ENCODE results near the gene GIMAP6. TPM values are rescaled to one million over a fixed set of nuclear protein-coding genes. Genes with fewer than 3 reads are reported as not detected.

The GIMAP6 gene
- total RNA-seq, 1 experiment from 2014 or later = 0.13 TPM

DNA sequence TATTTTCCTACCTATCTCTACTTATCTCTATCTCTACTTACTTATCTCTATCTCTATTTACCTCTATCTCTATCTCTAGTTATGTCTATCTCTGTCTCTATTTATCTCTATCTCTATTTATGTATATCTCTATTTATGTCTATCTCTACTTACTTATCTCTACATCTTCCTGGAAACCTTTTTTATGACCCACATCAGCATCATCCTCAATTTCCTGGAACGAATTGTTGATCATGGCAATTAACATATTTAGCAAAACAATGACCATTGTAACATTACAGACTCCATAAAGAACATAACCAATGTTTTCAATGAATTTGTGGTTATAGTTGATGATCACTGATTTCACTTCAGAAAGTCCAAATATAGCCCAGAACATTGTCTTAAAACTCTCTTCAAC is 18.3 kb downstream of the GIMAP6 start:
- no peak for DNase-seq (ENCODE audit: low spot score)
- Mint-ChIP-seq H3K27me3 (ENCODE audit: low read depth) (peaks cover 22% of the 10 kb centered on the region), H3K27ac (no peak overlapping the region), H3K4me3 (no peak overlapping the region), H3K9me3 (peaks cover 27% of the 10 kb centered on the region), H3K4me1 (0 out of 2 replicates have a peak, but pooled peaks cover 3% of the 10 kb centered on the region), H3K36me3 (no peaks in the 10 kb centered on the region)
- ChIA-PET CTCF (no interaction called here), POLR2A (no interaction called here)
- no peak for ATAC-seq
- TF ChIP-seq NFE2L1 (CRISPR knock-in tag; IDR thresholded peaks at IDR 0.05) (no peak), FOXK1 (CRISPR knock-in tag; IDR thresholded peaks at IDR 0.05) (no peak)

DNA sequence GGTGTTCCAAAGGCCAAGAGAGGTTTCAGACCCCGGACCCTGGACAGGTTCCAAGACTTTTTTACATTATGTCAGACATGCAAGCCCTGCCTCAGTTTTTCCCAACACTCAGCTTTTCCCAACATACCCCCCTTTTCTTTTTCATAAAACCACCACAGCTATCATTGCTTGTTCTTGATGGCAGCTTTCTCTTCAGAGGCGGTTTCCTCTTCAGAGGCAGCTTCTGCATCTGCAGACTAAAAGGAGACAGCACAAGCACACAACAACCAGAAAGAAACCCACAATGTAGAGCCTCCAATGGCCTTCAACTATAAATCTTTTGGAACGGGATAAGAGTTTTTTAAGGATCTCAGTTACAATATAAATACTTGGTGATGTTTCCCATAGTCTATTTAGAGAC is 19.3 kb downstream of the GIMAP6 start:
- POLR2A ChIA-PET = no interaction called here
- H3K27me3 Mint-ChIP-seq (ENCODE audit: low read depth) = peaks cover 32% of the 10 kb centered on the region
- H3K27ac Mint-ChIP-seq = no peak overlapping the region
- ATAC-seq (no peak), DNase-seq (ENCODE audit: low spot score) (no peak)
- 0 out of 2 replicates have a peak, but pooled peaks cover 3% of the 10 kb centered on the region for H3K4me1 Mint-ChIP-seq
- no peaks in the 10 kb centered on the region for H3K36me3 Mint-ChIP-seq
- no peak for TF ChIP-seq TEAD4 (CRISPR knock-in tag; IDR thresholded peaks at IDR 0.05)
- TF ChIP-seq ZNF671 (CRISPR knock-in tag; IDR thresholded peaks at IDR 0.05) = no peak
- TF ChIP-seq, protein P1, sequence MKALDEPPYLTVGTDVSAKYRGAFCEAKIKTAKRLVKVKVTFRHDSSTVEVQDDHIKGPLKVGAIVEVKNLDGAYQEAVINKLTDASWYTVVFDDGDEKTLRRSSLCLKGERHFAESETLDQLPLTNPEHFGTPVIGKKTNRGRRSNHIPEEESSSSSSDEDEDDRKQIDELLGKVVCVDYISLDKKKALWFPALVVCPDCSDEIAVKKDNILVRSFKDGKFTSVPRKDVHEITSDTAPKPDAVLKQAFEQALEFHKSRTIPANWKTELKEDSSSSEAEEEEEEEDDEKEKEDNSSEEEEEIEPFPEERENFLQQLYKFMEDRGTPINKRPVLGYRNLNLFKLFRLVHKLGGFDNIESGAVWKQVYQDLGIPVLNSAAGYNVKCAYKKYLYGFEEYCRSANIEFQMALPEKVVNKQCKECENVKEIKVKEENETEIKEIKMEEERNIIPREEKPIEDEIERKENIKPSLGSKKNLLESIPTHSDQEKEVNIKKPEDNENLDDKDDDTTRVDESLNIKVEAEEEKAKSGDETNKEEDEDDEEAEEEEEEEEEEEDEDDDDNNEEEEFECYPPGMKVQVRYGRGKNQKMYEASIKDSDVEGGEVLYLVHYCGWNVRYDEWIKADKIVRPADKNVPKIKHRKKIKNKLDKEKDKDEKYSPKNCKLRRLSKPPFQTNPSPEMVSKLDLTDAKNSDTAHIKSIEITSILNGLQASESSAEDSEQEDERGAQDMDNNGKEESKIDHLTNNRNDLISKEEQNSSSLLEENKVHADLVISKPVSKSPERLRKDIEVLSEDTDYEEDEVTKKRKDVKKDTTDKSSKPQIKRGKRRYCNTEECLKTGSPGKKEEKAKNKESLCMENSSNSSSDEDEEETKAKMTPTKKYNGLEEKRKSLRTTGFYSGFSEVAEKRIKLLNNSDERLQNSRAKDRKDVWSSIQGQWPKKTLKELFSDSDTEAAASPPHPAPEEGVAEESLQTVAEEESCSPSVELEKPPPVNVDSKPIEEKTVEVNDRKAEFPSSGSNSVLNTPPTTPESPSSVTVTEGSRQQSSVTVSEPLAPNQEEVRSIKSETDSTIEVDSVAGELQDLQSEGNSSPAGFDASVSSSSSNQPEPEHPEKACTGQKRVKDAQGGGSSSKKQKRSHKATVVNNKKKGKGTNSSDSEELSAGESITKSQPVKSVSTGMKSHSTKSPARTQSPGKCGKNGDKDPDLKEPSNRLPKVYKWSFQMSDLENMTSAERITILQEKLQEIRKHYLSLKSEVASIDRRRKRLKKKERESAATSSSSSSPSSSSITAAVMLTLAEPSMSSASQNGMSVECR (CRISPR knock-in tag; IDR thresholded peaks at IDR 0.05; ENCODE audit: borderline replicate concordance) = no peak
- TF ChIP-seq, protein P2, sequence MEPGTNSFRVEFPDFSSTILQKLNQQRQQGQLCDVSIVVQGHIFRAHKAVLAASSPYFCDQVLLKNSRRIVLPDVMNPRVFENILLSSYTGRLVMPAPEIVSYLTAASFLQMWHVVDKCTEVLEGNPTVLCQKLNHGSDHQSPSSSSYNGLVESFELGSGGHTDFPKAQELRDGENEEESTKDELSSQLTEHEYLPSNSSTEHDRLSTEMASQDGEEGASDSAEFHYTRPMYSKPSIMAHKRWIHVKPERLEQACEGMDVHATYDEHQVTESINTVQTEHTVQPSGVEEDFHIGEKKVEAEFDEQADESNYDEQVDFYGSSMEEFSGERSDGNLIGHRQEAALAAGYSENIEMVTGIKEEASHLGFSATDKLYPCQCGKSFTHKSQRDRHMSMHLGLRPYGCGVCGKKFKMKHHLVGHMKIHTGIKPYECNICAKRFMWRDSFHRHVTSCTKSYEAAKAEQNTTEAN (CRISPR knock-in tag; IDR thresholded peaks at IDR 0.05) = no peak
- TF ChIP-seq, protein P3, sequence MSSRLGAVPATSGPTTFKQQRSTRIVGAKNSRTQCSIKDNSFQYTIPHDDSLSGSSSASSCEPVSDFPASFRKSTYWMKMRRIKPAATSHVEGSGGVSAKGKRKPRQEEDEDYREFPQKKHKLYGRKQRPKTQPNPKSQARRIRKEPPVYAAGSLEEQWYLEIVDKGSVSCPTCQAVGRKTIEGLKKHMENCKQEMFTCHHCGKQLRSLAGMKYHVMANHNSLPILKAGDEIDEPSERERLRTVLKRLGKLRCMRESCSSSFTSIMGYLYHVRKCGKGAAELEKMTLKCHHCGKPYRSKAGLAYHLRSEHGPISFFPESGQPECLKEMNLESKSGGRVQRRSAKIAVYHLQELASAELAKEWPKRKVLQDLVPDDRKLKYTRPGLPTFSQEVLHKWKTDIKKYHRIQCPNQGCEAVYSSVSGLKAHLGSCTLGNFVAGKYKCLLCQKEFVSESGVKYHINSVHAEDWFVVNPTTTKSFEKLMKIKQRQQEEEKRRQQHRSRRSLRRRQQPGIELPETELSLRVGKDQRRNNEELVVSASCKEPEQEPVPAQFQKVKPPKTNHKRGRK (CRISPR knock-in tag; IDR thresholded peaks at IDR 0.05; ENCODE audit: borderline replicate concordance) = no peak
- TF ChIP-seq, protein P4, sequence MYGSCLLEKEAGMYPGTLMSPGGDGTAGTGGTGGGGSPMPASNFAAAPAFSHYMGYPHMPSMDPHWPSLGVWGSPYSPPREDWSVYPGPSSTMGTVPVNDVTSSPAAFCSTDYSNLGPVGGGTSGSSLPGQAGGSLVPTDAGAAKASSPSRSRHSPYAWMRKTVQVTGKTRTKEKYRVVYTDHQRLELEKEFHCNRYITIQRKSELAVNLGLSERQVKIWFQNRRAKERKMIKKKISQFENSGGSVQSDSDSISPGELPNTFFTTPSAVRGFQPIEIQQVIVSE (CRISPR knock-in tag; IDR thresholded peaks at IDR 0.05; ENCODE audit: borderline replicate concordance) = no peak
- TF ChIP-seq HMGA2 (CRISPR knock-in tag; IDR thresholded peaks at IDR 0.05) = no peak
- CTCF ChIA-PET = no interaction called here
- H3K4me3 Mint-ChIP-seq = no peak overlapping the region
- H3K9me3 Mint-ChIP-seq = peaks cover 26% of the 10 kb centered on the region

DNA sequence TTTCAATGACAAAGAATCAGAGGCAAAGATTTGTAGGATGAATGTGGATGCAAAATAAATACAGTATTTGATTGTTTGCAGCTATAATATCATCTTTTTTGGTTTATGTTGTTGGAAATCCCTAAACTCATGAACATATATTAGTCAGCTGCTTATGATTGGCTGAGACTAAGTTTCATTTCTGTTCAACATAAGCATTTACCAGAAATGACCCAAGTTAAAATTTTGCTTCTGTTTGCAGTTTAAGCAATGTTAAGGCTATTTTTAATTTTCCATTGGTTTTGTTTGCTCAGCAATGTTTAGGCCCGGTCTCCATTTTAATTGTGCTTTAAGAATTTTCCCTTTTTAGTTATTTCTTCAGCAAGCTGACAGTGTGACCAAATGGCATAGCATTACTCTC is 22.0 kb downstream of the GIMAP6 start:
- Mint-ChIP-seq H3K27me3 (ENCODE audit: low read depth) (peaks cover 53% of the 10 kb centered on the region), H3K36me3 (peaks cover 12% of the 10 kb centered on the region; the same call in 1 of the 2 replicates), H3K27ac (no peak overlapping the region), H3K9me3 (peaks cover 40% of the 10 kb centered on the region), H3K4me1 (0 out of 2 replicates have a peak, but pooled peaks cover 3% of the 10 kb centered on the region), H3K4me3 (no peak overlapping the region)
- TF ChIP-seq NFATC4 (CRISPR knock-in tag; IDR thresholded peaks at IDR 0.05) = no peak
- TF ChIP-seq ZNF396 (CRISPR knock-in tag; IDR thresholded peaks at IDR 0.05; ENCODE audit: borderline replicate concordance) = no peak
- TF ChIP-seq GRHL2 (CRISPR knock-in tag; IDR thresholded peaks at IDR 0.05; ENCODE audit: insufficient replicate concordance, severe bottlenecking) = no peak
- TF ChIP-seq TCF7 (CRISPR knock-in tag; IDR thresholded peaks at IDR 0.05; ENCODE audit: low read depth) = no peak
- TF ChIP-seq NFYB (CRISPR knock-in tag; conservative IDR thresholded peaks at IDR 0.05; ENCODE audit: low read depth) = no peak
- TF ChIP-seq, protein P5, sequence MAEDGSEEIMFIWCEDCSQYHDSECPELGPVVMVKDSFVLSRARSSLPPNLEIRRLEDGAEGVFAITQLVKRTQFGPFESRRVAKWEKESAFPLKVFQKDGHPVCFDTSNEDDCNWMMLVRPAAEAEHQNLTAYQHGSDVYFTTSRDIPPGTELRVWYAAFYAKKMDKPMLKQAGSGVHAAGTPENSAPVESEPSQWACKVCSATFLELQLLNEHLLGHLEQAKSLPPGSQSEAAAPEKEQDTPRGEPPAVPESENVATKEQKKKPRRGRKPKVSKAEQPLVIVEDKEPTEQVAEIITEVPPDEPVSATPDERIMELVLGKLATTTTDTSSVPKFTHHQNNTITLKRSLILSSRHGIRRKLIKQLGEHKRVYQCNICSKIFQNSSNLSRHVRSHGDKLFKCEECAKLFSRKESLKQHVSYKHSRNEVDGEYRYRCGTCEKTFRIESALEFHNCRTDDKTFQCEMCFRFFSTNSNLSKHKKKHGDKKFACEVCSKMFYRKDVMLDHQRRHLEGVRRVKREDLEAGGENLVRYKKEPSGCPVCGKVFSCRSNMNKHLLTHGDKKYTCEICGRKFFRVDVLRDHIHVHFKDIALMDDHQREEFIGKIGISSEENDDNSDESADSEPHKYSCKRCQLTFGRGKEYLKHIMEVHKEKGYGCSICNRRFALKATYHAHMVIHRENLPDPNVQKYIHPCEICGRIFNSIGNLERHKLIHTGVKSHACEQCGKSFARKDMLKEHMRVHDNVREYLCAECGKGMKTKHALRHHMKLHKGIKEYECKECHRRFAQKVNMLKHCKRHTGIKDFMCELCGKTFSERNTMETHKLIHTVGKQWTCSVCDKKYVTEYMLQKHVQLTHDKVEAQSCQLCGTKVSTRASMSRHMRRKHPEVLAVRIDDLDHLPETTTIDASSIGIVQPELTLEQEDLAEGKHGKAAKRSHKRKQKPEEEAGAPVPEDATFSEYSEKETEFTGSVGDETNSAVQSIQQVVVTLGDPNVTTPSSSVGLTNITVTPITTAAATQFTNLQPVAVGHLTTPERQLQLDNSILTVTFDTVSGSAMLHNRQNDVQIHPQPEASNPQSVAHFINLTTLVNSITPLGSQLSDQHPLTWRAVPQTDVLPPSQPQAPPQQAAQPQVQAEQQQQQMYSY (CRISPR knock-in tag; IDR thresholded peaks at IDR 0.05) = no peak
- TF ChIP-seq, protein P6, sequence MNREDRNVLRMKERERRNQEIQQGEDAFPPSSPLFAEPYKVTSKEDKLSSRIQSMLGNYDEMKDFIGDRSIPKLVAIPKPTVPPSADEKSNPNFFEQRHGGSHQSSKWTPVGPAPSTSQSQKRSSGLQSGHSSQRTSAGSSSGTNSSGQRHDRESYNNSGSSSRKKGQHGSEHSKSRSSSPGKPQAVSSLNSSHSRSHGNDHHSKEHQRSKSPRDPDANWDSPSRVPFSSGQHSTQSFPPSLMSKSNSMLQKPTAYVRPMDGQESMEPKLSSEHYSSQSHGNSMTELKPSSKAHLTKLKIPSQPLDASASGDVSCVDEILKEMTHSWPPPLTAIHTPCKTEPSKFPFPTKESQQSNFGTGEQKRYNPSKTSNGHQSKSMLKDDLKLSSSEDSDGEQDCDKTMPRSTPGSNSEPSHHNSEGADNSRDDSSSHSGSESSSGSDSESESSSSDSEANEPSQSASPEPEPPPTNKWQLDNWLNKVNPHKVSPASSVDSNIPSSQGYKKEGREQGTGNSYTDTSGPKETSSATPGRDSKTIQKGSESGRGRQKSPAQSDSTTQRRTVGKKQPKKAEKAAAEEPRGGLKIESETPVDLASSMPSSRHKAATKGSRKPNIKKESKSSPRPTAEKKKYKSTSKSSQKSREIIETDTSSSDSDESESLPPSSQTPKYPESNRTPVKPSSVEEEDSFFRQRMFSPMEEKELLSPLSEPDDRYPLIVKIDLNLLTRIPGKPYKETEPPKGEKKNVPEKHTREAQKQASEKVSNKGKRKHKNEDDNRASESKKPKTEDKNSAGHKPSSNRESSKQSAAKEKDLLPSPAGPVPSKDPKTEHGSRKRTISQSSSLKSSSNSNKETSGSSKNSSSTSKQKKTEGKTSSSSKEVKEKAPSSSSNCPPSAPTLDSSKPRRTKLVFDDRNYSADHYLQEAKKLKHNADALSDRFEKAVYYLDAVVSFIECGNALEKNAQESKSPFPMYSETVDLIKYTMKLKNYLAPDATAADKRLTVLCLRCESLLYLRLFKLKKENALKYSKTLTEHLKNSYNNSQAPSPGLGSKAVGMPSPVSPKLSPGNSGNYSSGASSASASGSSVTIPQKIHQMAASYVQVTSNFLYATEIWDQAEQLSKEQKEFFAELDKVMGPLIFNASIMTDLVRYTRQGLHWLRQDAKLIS (CRISPR knock-in tag; IDR thresholded peaks at IDR 0.05; ENCODE audit: borderline replicate concordance) = no peak
- no peak for TF ChIP-seq CBFB (CRISPR knock-in tag; IDR thresholded peaks at IDR 0.05; ENCODE audit: low read depth)
- DNase-seq (ENCODE audit: low spot score) (no peak), ATAC-seq (no peak)
- ChIA-PET POLR2A (no interaction called here), CTCF (no interaction called here)
